MCF 10A (cell line): ENCODE results near the gene ASGR1. TPM values are rescaled to one million over a fixed set of nuclear protein-coding genes. Genes with fewer than 3 reads are reported as not detected.
A peak's percentile ranks its signal among the peaks of the same experiment; 100 is the strongest.

Experiments used
- BruUV-seq: library from RNA; stranded (reverse); fragments of 400-500 nt; replicated peaks from 2 replicates; lab custom pipeline; 2021; lab: Mats Ljungman, UMichigan
- CTCF ChIA-PET: fragments of 300-600 bp; sonication (Branson Sonifier 250); formaldehyde crosslinking; extraction: SDS; loops from one replicate; lab custom pipeline; 2021; ENCODE audit warnings: antibody characterized with exemption, inconsistent platforms; lab: Yijun Ruan, JAX
- POLR2A ChIA-PET: fragments of 300-600, 350-650 bp; sonication (Branson Sonifier 250); formaldehyde crosslinking; extraction: SDS; loops from one replicate; lab custom pipeline; 2020; ENCODE audit warnings: antibody characterized with exemption, inconsistent platforms; lab: Yijun Ruan, JAX
- DNase-seq: peaks from one replicate; pipeline ENCODE4 v3.0.0-alpha.2; 2018; ENCODE audit not compliant: unreplicated experiment
- H3K27ac Mint-ChIP-seq: one replicate; pipeline ENCODE4 v1.8.0; 2022; ENCODE audit warnings: mild to moderate bottlenecking, low read depth, mixed read lengths; ENCODE audit not compliant: unreplicated experiment
- H3K27me3 Mint-ChIP-seq: one replicate; pipeline ENCODE4 v1.8.0; 2022; ENCODE audit warnings: mixed read lengths; ENCODE audit not compliant: insufficient read depth, unreplicated experiment
- H3K36me3 Mint-ChIP-seq: one replicate; pipeline ENCODE4 v1.8.0; 2022; ENCODE audit warnings: mild to moderate bottlenecking, moderate library complexity, mixed read lengths; ENCODE audit not compliant: insufficient read depth, unreplicated experiment
- H3K4me1 Mint-ChIP-seq: one replicate; pipeline ENCODE4 v1.8.0; 2022; ENCODE audit warnings: mixed read lengths; ENCODE audit not compliant: insufficient read depth, unreplicated experiment
- H3K4me3 Mint-ChIP-seq: one replicate; pipeline ENCODE4 v1.8.0; 2022; ENCODE audit warnings: mild to moderate bottlenecking, moderate library complexity, mixed read lengths; ENCODE audit not compliant: unreplicated experiment
- H3K9me3 Mint-ChIP-seq: one replicate; pipeline ENCODE4 v1.8.0; 2022; ENCODE audit warnings: mixed read lengths; ENCODE audit not compliant: unreplicated experiment
- intact Hi-C: fragments of 100-400 bp; cut with micrococcal nuclease; formaldehyde crosslinking; loops from 2 replicates; pipeline ENCODE4 v1.14.1; 2022
- total RNA-seq: library from RNA; stranded (reverse); gene quantifications from 2 replicates; pipeline ENCODE4 v1.2.3, GENCODE V29; 2022
- TF ChIP-seq, protein P1 (sequence below): fragments of 200-600 bp; IDR thresholded peaks from one replicate; pipeline ENCODE4 v1.8.0; 2022; ENCODE audit warnings: antibody characterized with exemption, mild to moderate bottlenecking; ENCODE audit not compliant: unreplicated experiment

The ASGR1 gene
- total RNA-seq, 1 experiment from 2014 or later = 0.37 TPM

DNA sequence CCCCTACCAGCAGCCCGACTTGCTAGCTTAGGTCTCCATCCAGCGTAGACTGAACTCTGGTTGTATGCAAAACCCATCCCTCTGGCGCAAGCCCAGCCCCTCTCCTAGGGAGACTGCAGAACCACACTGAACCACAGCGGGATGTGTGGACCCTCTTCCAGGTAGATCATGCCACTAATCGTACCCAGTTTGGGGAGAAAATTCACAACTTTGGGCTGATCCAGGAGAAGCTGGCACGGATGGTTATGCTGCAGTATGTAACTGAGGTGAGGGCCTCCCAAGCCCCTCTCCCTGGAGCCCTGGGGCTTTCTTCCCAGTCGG, 43.8 kb upstream of the ASGR1 start:
- ChIA-PET CTCF (interaction anchor here (0.9 kb wide), 2 partner anchors 9 to 32 kb away, joined by 3 to 4 read pairs; no protein-coding TSS in a partner anchor), POLR2A (interaction anchor here (9.0 kb wide), 1 partner anchor 14 kb away, joined by 278 read pairs; the partner anchor contains the start of genes DVL2, GABARAP and PHF23)
- H3K4me1 Mint-ChIP-seq = peaks cover 29% of the 10 kb centered on the region
- BruUV-seq = no TSS peak
- no peak overlapping the region for H3K4me3 Mint-ChIP-seq
- H3K27me3 Mint-ChIP-seq = no peaks in the 10 kb centered on the region
- H3K9me3 Mint-ChIP-seq = no peaks in the 10 kb centered on the region
- H3K36me3 Mint-ChIP-seq = peaks cover 74% of the 10 kb centered on the region
- DNase-seq = no peak
- H3K27ac Mint-ChIP-seq = no peak overlapping the region
- TF ChIP-seq, protein P1, sequence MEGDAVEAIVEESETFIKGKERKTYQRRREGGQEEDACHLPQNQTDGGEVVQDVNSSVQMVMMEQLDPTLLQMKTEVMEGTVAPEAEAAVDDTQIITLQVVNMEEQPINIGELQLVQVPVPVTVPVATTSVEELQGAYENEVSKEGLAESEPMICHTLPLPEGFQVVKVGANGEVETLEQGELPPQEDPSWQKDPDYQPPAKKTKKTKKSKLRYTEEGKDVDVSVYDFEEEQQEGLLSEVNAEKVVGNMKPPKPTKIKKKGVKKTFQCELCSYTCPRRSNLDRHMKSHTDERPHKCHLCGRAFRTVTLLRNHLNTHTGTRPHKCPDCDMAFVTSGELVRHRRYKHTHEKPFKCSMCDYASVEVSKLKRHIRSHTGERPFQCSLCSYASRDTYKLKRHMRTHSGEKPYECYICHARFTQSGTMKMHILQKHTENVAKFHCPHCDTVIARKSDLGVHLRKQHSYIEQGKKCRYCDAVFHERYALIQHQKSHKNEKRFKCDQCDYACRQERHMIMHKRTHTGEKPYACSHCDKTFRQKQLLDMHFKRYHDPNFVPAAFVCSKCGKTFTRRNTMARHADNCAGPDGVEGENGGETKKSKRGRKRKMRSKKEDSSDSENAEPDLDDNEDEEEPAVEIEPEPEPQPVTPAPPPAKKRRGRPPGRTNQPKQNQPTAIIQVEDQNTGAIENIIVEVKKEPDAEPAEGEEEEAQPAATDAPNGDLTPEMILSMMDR = no peak
- intact Hi-C loops = no loop called here

DNA sequence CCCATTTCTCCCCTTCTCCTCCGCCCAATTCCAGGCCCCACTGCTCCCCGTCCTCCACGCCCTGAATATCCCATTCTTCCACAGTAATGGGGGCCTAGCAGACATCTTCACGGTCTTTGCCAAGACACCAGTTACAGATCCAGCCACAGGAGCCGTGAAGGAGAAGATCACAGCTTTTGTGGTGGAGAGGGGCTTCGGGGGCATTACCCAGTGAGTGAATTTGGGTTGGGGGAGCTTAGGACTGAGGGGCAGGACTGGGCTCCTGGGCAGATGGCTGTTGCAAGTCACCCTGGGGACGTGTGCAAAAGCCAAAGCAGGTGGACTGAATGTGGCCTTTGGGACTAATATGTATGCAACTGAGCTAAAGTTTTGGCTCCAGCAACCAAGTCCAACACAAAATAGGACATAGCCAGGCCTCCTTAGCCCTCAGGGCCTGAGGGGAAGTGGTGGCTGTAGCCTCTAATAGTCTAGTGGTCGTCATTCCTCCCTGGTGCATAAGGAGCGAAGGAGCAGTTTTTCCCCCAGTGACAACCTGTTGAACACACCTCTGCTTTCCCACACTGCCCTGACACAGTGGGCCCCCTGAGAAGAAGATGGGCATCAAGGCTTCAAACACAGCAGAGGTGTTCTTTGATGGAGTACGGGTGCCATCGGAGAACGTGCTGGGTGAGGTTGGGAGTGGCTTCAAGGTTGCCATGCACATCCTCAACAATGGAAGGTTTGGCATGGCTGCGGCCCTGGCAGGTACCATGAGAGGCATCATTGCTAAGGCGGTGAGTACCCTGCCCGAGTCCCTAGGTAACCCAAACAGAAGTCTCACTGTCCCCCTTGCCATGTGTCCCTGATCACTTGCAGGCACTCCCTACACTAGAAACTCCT, 43.2 kb upstream of the ASGR1 start:
- ChIA-PET POLR2A (interaction anchor here (1.0 to 9.0 kb wide), 4 partner anchors 14 to 186 kb away, joined by 3 to 278 read pairs (median 10); partner anchors contain the start of genes DVL2, GABARAP, PHF23 and SLC16A13), CTCF (interaction anchor here (0.9 kb wide), 2 partner anchors 10 to 33 kb away, joined by 3 to 4 read pairs; no protein-coding TSS in a partner anchor)
- TF ChIP-seq, protein P1 = no peak
- Mint-ChIP-seq H3K4me3 (no peak overlapping the region), H3K27ac (no peak overlapping the region), H3K4me1 (peaks cover 25% of the 10 kb centered on the region), H3K9me3 (no peaks in the 10 kb centered on the region), H3K27me3 (no peaks in the 10 kb centered on the region), H3K36me3 (peaks cover 68% of the 10 kb centered on the region)
- DNase-seq = no peak
- no TSS peak for BruUV-seq
- intact Hi-C loops = no loop called here

DNA sequence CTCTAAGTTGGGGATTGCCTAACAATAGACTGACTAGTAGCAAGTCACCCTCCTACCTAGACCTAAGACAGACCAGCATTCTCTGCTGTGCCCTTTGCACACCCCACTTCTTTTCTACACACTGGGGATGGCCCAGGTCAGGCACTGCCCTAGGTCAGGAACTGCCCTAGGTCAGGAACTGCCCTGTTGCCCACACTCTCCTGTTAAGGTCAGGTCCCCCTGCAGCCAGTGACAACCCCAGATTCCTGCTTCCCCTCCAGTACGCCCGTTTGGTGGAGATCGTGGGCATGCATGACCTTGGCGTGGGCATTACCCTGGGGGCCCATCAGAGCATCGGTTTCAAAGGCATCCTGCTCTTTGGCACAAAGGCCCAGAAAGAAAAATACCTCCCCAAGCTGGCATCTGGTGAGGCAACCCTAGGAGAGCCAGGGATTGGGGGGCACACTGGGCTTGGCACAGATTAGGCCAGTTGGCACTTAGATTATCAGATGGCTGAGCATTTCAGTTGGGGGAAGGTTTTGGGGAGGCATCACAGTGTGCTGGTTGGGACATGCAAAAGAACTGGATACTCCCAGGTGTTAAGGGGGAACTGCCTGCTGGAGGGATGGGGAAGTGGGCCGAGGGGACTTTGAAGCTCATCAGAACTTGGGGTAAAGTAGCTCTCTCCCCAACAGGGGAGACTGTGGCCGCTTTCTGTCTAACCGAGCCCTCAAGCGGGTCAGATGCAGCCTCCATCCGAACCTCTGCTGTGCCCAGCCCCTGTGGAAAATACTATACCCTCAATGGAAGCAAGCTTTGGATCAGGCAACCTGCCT, 42.3 kb upstream of the ASGR1 start:
- no peak for DNase-seq
- TSS peak; percentile 6 for BruUV-seq
- Mint-ChIP-seq H3K27ac (peak overlapping the region; percentile 96), H3K4me3 (peak overlapping the region; percentile 86), H3K36me3 (peaks cover 60% of the 10 kb centered on the region), H3K4me1 (peaks cover 27% of the 10 kb centered on the region), H3K27me3 (no peaks in the 10 kb centered on the region), H3K9me3 (no peaks in the 10 kb centered on the region)
- CTCF ChIA-PET = interaction anchor here (0.6 to 2.0 kb wide), 5 partner anchors 10 to 75 kb away, joined by 3 to 9 read pairs (median 5); partner anchors contain the start of genes DVL2 and PHF23
- TF ChIP-seq, protein P1 = no peak
- intact Hi-C loops = loop anchor here (1.0 kb wide), 1 partner anchor 75 kb away; no protein-coding TSS in a partner anchor
- POLR2A ChIA-PET = interaction anchor here (0.7 to 9.0 kb wide), 12 partner anchors 15 to 669 kb away, joined by 3 to 278 read pairs (median 7); partner anchors contain the start of genes CTDNEP1, DVL2, GABARAP and MPDU1
